ENCODE results near the gene RTF1.

Gene RTF1

GRCh38 chr15:41521614-41522013, 104.7 kb downstream of the RTF1 start:
- Mint-ChIP-seq H3K27ac (no peak overlapping the region), H3K27me3 (no peaks in the 10 kb centered on the region), H3K9me3 (no peaks in the 10 kb centered on the region), H3K36me3 (ENCODE audit: low read depth) (peaks cover 31% of the 10 kb centered on the region), H3K4me1 (ENCODE audit: low read depth) (no peaks in the 10 kb centered on the region), H3K4me3 (no peak overlapping the region)

GRCh38 chr15:41523097-41523496, 106.2 kb downstream of the RTF1 start:
- Mint-ChIP-seq H3K36me3 (ENCODE audit: low read depth) (peaks cover 35% of the 10 kb centered on the region), H3K27ac (no peak overlapping the region), H3K4me1 (ENCODE audit: low read depth) (no peaks in the 10 kb centered on the region), H3K27me3 (no peaks in the 10 kb centered on the region), H3K4me3 (no peak overlapping the region), H3K9me3 (no peaks in the 10 kb centered on the region)

DNA sequence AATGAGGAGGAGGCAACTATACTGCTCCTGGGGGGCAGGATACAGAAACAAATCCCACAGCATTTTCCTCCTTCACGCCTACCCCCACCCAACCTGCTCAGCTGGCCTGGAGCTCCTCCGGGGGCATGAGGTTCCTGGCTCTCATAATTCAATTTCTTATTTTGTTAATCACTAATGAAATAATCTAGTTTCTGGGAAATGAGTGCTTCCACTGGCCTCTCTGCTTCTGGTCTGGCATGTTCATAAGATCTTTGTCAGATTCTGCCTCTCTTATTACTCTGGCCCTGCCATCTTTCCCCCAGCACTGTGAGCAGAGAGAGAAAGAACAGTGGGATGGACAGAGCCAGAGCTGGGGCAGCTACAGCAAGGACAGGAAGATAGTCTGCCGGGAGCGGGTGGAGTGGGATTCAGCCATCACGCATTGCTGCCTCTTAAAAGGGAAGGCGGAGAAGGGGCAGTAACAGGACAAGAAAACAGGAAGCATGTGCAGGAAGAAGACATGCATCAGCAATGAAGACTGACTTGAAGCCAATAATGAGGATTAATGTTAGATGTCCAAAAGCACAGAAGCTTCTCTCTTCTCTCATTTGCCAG, 113.6 kb downstream of the RTF1 start:
- Mint-ChIP-seq H3K27ac (no peak overlapping the region), H3K4me3 (no peak overlapping the region), H3K36me3 (ENCODE audit: low read depth) (peaks cover 52% of the 10 kb centered on the region), H3K27me3 (no peaks in the 10 kb centered on the region), H3K4me1 (ENCODE audit: low read depth) (peaks cover 4% of the 10 kb centered on the region), H3K9me3 (no peaks in the 10 kb centered on the region)
